HG02973 (cell line): ENCODE data around the gene CNKSR3.

ENCODE experiments used
- ATAC-seq: cut with Tn5 transposase; IDR thresholded peaks from one replicate; pipeline ENCODE4 v1.9.1; 2021; ENCODE audit warnings: moderate library complexity; ENCODE audit not compliant: unreplicated experiment

CNKSR3 gene

GRCh38 chr6:154428897-154429296 lies 81.6 kb downstream of the CNKSR3 start:
- no peak for ATAC-seq

GRCh38 chr6:154427446-154427845 lies 83.0 kb downstream of the CNKSR3 start:
- ATAC-seq: no peak

GRCh38 chr6:154426997-154427396 lies 83.5 kb downstream of the CNKSR3 start:
- no peak for ATAC-seq

- ATAC-seq: no peak
Measured at GRCh38 chr6:154425034-154425433, 85.5 kb downstream of the CNKSR3 start.

- ATAC-seq: no peak
Measured at GRCh38 chr6:154414021-154414813, 96.3 kb downstream of the CNKSR3 start.

- ATAC-seq: no peak
Measured at GRCh38 chr6:154412106-154412820, 98.2 kb downstream of the CNKSR3 start.

- no peak for ATAC-seq
Measured at GRCh38 chr6:154411076-154411475, 99.4 kb downstream of the CNKSR3 start.

GRCh38 chr6:154410619-154411072 lies 99.8 kb downstream of the CNKSR3 start:
- ATAC-seq: no peak

GRCh38 chr6:154408891-154409500 lies 101.5 kb downstream of the CNKSR3 start:
- ATAC-seq: no peak

GRCh38 chr6:154407440-154407839 lies 103.0 kb downstream of the CNKSR3 start:
- ATAC-seq: no peak

GRCh38 chr6:154406869-154407268 lies 103.6 kb downstream of the CNKSR3 start:
- ATAC-seq: no peak

- no peak for ATAC-seq
Measured at GRCh38 chr6:154406301-154406700, 104.2 kb downstream of the CNKSR3 start.

- no peak for ATAC-seq
Measured at GRCh38 chr6:154404791-154405400, 105.6 kb downstream of the CNKSR3 start.

GRCh38 chr6:154403788-154404187 lies 106.7 kb downstream of the CNKSR3 start:
- no peak for ATAC-seq

GRCh38 chr6:154402081-154402780 lies 108.3 kb downstream of the CNKSR3 start:
- ATAC-seq: no peak

GRCh38 chr6:154399097-154399496 lies 111.4 kb downstream of the CNKSR3 start:
- no peak for ATAC-seq

- no peak for ATAC-seq
Measured at GRCh38 chr6:154397491-154398195, 112.8 kb downstream of the CNKSR3 start.

GRCh38 chr6:154395878-154396277 lies 114.6 kb downstream of the CNKSR3 start:
- no peak for ATAC-seq

GRCh38 chr6:154395316-154395715 lies 115.2 kb downstream of the CNKSR3 start:
- no peak for ATAC-seq

- ATAC-seq: no peak
Measured at GRCh38 chr6:154394571-154394970, 115.9 kb downstream of the CNKSR3 start.
